ENCODE data around the gene ARRDC1.

Gene ARRDC1

DNA sequence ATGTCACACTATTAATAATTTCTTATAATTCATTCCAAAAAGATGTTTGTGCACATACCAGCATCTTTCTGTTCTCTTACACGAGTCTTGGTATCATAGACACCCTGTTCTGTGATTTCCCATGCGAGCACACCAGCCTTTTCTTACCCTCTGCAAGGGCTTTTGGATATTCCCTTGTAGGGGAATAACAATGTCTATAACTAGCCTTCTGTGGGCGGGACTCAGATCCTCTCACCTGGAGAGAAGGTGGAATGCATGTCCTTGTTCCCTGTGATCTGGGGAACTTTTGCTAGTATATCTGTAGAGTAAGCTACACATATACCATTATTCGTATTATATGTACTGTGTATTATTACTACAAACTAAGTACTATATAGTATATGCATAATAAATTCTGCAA lies 58.1 kb downstream of the ARRDC1 start:
- no peak for FAIRE-seq
- TF ChIP-seq SPI1 (IDR thresholded peaks at IDR 0.05; ENCODE audit: low read depth, low read length) (no peak), PAX5 (IDR thresholded peaks at IDR 0.05; ENCODE audit: insufficient read depth, low read length, severe bottlenecking) (no peak), TAF1 (IDR thresholded peaks at IDR 0.05; ENCODE audit: low read depth, low read length) (no peak), POU2F2 (IDR thresholded peaks at IDR 0.05; ENCODE audit: low read depth, low read length) (no peak), POLR2A (IDR thresholded peaks at IDR 0.05; ENCODE audit: low read depth, low read length) (no peak), POLR2AphosphoS5 (IDR thresholded peaks at IDR 0.05; ENCODE audit: low read depth, low read length) (no peak)

DNA sequence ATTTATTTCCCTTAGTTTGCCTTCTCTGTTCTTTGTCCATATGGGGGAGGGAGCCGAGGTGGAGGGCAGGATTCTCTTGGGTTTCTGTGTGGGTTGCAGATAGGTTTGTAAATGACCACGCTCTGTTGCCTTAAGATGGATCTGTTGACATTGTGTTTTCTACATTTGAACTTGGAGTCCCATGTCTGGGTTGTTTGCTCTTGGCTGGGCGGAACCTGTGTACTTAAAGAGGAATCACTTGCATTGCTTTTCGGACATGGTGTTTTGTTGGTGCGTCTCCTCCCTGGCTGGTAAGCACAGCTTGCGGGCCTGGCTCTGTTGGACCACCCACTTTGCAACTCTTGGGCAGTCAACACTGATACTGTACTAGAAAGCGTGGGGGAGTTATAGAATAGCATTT lies 59.2 kb downstream of the ARRDC1 start:
- no peak for TF ChIP-seq TAF1 (IDR thresholded peaks at IDR 0.05; ENCODE audit: low read depth, low read length)
- FAIRE-seq (no peak), DNase-seq (ENCODE audit: insufficient read length, low spot score) (no peak)

More for the DNA sequence above, 58.1 kb downstream of the ARRDC1 start:
- no peak for DNase-seq (ENCODE audit: insufficient read length, low spot score)

Measured in GM12891 (cell line).